ENCODE data around the gene MAP1LC3C. TPM values are rescaled to one million over a fixed set of nuclear protein-coding genes. Genes with fewer than 3 reads are reported as not detected.

The MAP1LC3C gene
- total RNA-seq, 1 experiment from 2014 or later, result not detected

- POLR2A ChIA-PET (ENCODE audit: unreplicated experiment), result no interaction called here
- Histone ChIP-seq H3K4me1 (ENCODE audit: insufficient read depth, low read length) (peaks cover 19% of the 10 kb centered on the region), H3K9me2 (replicated peaks; ENCODE audit: low read length) (no peaks in the 10 kb centered on the region), H3K9ac (ENCODE audit: low read length) (no peak overlapping the region), H3K79me2 (ENCODE audit: low read length) (no peaks in the 10 kb centered on the region), H3K4me3 (ENCODE audit: low read length) (no peak overlapping the region), H4K20me1 (ENCODE audit: low read length) (no peaks in the 10 kb centered on the region), H3K27me3 (ENCODE audit: low read length) (no peaks in the 10 kb centered on the region), H3K4me2 (ENCODE audit: low read length) (no peak overlapping the region), H3K27ac (ENCODE audit: low read length) (no peak overlapping the region), H3F3A (ENCODE audit: low read length, unreplicated experiment) (no peaks in the 10 kb centered on the region), H3K36me3 (ENCODE audit: low read depth, low read length) (no peaks in the 10 kb centered on the region), H3K9me3 (ENCODE audit: low read length) (no peaks in the 10 kb centered on the region), H2AFZ (ENCODE audit: low read length) (no peak overlapping the region)
- ATAC-seq (no peak), DNase-seq (no peak)
- BruUV-seq (replicated peaks), result no TSS peak
- CTCF ChIA-PET, result no interaction called here
- intact Hi-C loops (cut with micrococcal nuclease), result no loop called here
- TF ChIP-seq EZH2phosphoT487 (IDR thresholded peaks at IDR 0.05; ENCODE audit: borderline replicate concordance, low read length) (no peak), EZH2 (IDR thresholded peaks at IDR 0.05; ENCODE audit: low read length, unreplicated experiment) (no peak), CTCF (conservative IDR thresholded peaks at IDR 0.05; ENCODE audit: low read depth, low read length) (no peak)
Observed at GRCh38 chr1:242000434-242000833, 1.5 kb upstream of the MAP1LC3C start.

DNA sequence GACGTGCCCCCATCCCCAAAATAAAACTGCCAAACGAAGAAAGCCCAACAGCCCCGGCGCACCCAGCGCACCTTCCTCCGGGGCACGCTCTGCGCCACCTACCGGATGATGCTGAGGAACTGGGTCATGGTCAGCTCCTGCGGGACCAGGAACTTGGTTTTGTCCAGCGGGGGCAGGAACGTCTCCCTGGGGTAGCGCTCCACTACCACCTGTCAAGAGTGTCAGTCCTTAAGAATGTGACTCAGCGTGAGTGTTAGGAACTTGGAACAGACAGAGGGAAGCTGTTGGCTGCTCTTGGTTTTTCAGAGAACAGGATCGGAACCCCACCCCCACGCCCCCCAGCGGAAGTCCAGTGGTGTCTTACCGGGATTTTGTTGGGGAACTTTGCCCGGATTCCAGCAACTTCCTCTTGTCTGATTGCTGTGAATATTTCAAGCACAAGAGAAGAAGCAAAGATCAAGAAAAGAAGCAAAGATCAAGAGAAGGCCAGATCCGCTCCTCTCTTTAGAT is 431 bp downstream of the MAP1LC3C start:
- Histone ChIP-seq H3K9ac (ENCODE audit: low read length) (no peak overlapping the region), H3K4me2 (ENCODE audit: low read length) (peak overlapping the region; percentile 55), H3K36me3 (ENCODE audit: low read depth, low read length) (no peaks in the 10 kb centered on the region), H3K27ac (ENCODE audit: low read length) (peak overlapping the region; percentile 32; the same call in 1 of the 2 replicates), H3K27me3 (ENCODE audit: low read length) (no peaks in the 10 kb centered on the region), H3K9me3 (ENCODE audit: low read length) (no peaks in the 10 kb centered on the region), H4K20me1 (ENCODE audit: low read length) (no peaks in the 10 kb centered on the region), H3K4me1 (ENCODE audit: insufficient read depth, low read length) (peaks cover 19% of the 10 kb centered on the region), H2AFZ (ENCODE audit: low read length) (peak overlapping the region; percentile 77), H3K4me3 (ENCODE audit: low read length) (peak overlapping the region; percentile 22; the same call in 1 of the 2 replicates), H3F3A (ENCODE audit: low read length, unreplicated experiment) (no peaks in the 10 kb centered on the region), H3K9me2 (replicated peaks; ENCODE audit: low read length) (no peaks in the 10 kb centered on the region), H3K79me2 (ENCODE audit: low read length) (no peaks in the 10 kb centered on the region)
- intact Hi-C loops (cut with micrococcal nuclease), result no loop called here
- ChIA-PET POLR2A (ENCODE audit: unreplicated experiment) (no interaction called here), CTCF (interaction anchor here (0.5 kb wide), 1 partner anchor 851 kb away, joined by 3 read pairs; no protein-coding TSS in a partner anchor)
- TF ChIP-seq EZH2phosphoT487 (IDR thresholded peaks at IDR 0.05; ENCODE audit: borderline replicate concordance, low read length) (no peak), CTCF (conservative IDR thresholded peaks at IDR 0.05; ENCODE audit: low read depth, low read length) (peak; percentile 84)
- DNase-seq, result peak; percentile 94
- no TSS peak for BruUV-seq (replicated peaks)
- peak; percentile 95 for ATAC-seq

DNA sequence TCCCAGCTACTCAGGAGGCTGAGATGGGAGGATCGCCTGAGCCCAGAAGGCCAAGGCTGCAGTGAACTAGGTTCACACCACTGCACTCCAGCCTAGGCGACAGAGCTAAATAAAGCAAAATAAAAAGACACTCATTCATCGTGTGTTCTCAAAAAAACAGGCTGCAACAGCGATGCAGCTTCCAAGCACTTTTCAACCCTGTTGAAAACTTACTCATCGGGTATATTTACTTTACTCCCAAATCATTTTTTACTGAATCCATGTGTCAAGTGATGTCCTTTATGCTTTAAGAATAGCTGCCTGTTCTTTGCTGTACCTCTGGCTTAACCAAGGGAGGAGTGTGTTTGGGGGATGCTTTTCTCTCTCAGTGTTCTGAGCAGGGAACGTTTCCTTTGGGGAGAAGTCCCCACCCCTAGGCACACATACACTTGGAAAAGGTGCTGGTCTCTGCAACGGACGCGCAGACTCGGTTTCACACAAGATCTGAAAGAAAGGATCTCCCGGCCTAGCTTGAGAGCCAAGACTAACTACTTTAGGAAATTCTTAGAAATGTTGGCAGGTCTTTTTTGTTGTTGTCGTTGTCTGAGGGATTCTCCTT is 1.4 kb downstream of the MAP1LC3C start:
- DNase-seq, result no peak
- intact Hi-C loops (cut with micrococcal nuclease), result no loop called here
- BruUV-seq (replicated peaks), result no TSS peak
- POLR2A ChIA-PET (ENCODE audit: unreplicated experiment), result no interaction called here
- no peak overlapping the region for H3K4me2 ChIP-seq (ENCODE audit: low read length)
- H3K27me3 ChIP-seq (ENCODE audit: low read length), result no peaks in the 10 kb centered on the region
- H3K9ac ChIP-seq (ENCODE audit: low read length), result no peak overlapping the region
- H2AFZ ChIP-seq (ENCODE audit: low read length), result no peak overlapping the region
- H3K9me2 ChIP-seq (replicated peaks; ENCODE audit: low read length), result no peaks in the 10 kb centered on the region
- no peak overlapping the region for H3K4me3 ChIP-seq (ENCODE audit: low read length)
- no peaks in the 10 kb centered on the region for H3F3A ChIP-seq (ENCODE audit: low read length, unreplicated experiment)
- peaks cover 19% of the 10 kb centered on the region for H3K4me1 ChIP-seq (ENCODE audit: insufficient read depth, low read length)
- no peak overlapping the region for H3K27ac ChIP-seq (ENCODE audit: low read length)
- no peaks in the 10 kb centered on the region for H3K9me3 ChIP-seq (ENCODE audit: low read length)
- TF ChIP-seq CTCF (conservative IDR thresholded peaks at IDR 0.05; ENCODE audit: low read depth, low read length) (no peak), EZH2phosphoT487 (IDR thresholded peaks at IDR 0.05; ENCODE audit: borderline replicate concordance, low read length) (no peak), EZH2 (IDR thresholded peaks at IDR 0.05; ENCODE audit: low read length, unreplicated experiment) (no peak)
- H3K36me3 ChIP-seq (ENCODE audit: low read depth, low read length), result no peaks in the 10 kb centered on the region
- CTCF ChIA-PET, result no interaction called here
- no peaks in the 10 kb centered on the region for H4K20me1 ChIP-seq (ENCODE audit: low read length)
- ATAC-seq, result peak; percentile 25
- H3K79me2 ChIP-seq (ENCODE audit: low read length), result no peaks in the 10 kb centered on the region
